Caco-2 (cell line): ENCODE results near the gene IL24. TPM values are rescaled to one million over a fixed set of nuclear protein-coding genes. Genes with fewer than 3 reads are reported as not detected.

Experiments used
- BruUV-seq: library from RNA; stranded (reverse); fragments of 400-500 nt; replicated peaks from 2 replicates; lab custom pipeline; 2021; lab: Mats Ljungman, UMichigan
- CTCF ChIA-PET: fragments of 300-600 bp; sonication (Branson Sonifier 250); formaldehyde crosslinking; loops from one replicate; lab custom pipeline; 2022; ENCODE audit warnings: antibody characterized with exemption; lab: Charles Lee
- POLR2A ChIA-PET: fragments of 300-600 bp; sonication (Branson Sonifier 250); formaldehyde crosslinking; loops from one replicate; lab custom pipeline; 2022; ENCODE audit warnings: antibody characterized with exemption; lab: Charles Lee
- DNase-seq, 2 experiments: peaks; one replicate each; pipeline versions ENCODE4 v3.0.0 to v3.0.0-alpha.2; 2020 to 2022
- H3K27me3 ChIP-seq: replicated peaks from 2 replicates; pipeline ENCODE4 v1.6.0; 2011; ENCODE audit warnings: low read length; ENCODE audit not compliant: control insufficient read depth, insufficient read depth
- H3K36me3 ChIP-seq: 2 replicates; pipeline ENCODE4 v1.5.1; 2011; ENCODE audit warnings: low read length; ENCODE audit not compliant: control insufficient read depth, insufficient read depth
- H3K4me1 ChIP-seq: fragments of 250-450 bp; sonication (Bioruptor Pico); 2 replicates; pipeline ENCODE4 v1.5.1; 2020; ENCODE audit warnings: mild to moderate bottlenecking
- H3K4me3 ChIP-seq: 2 replicates; pipeline ENCODE4 v1.5.1; 2011; ENCODE audit warnings: low read depth, mild to moderate bottlenecking, control low read depth, low read length
- H3K9me3 ChIP-seq: fragments of 250-450 bp; sonication (Bioruptor Pico); 2 replicates; pipeline ENCODE4 v1.5.1; 2020; ENCODE audit warnings: mild to moderate bottlenecking, moderate library complexity
- H3K27ac Mint-ChIP-seq: one replicate; pipeline ENCODE4 v1.8.0; 2022; ENCODE audit warnings: mixed read lengths; ENCODE audit not compliant: unreplicated experiment
- H3K27me3 Mint-ChIP-seq: one replicate; pipeline ENCODE4 v1.8.0; 2022; ENCODE audit warnings: mixed read lengths; ENCODE audit not compliant: insufficient read depth, unreplicated experiment
- H3K36me3 Mint-ChIP-seq: one replicate; pipeline ENCODE4 v1.8.0; 2022; ENCODE audit warnings: mild to moderate bottlenecking, mixed read lengths; ENCODE audit not compliant: insufficient read depth, unreplicated experiment
- H3K4me1 Mint-ChIP-seq: one replicate; pipeline ENCODE4 v1.8.0; 2022; ENCODE audit warnings: low read depth, mixed read lengths; ENCODE audit not compliant: unreplicated experiment
- H3K4me3 Mint-ChIP-seq: one replicate; pipeline ENCODE4 v1.8.0; 2022; ENCODE audit warnings: mild to moderate bottlenecking, moderate library complexity, mixed read lengths; ENCODE audit not compliant: unreplicated experiment
- H3K9me3 Mint-ChIP-seq: one replicate; pipeline ENCODE4 v1.8.0; 2022; ENCODE audit warnings: mixed read lengths; ENCODE audit not compliant: unreplicated experiment
- intact Hi-C: fragments of 100-400 bp; cut with micrococcal nuclease; formaldehyde crosslinking; loops from one replicate; pipeline ENCODE4 v1.10.0; 2022; ENCODE audit not compliant: unreplicated experiment
- total RNA-seq: library from RNA; stranded (reverse); gene quantifications from 2 replicates; pipeline ENCODE4 v1.2.3, GENCODE V29; 2022
- TF ChIP-seq, protein P1 (sequence below), 2 experiments: fragments of 200-600 bp in 1 of 2; IDR thresholded peaks; 1 replicate in 1 of 2; 2 replicates in 1 of 2; pipeline versions ENCODE4 v1.5.1 to v1.8.0; 2011 to 2022; ENCODE audit warnings: antibody characterized with exemption in 1 of 2, control low read depth in 1 of 2, inconsistent platforms in 1 of 2, low read depth in 1 of 2, low read length in 1 of 2, mild to moderate bottlenecking in 1 of 2, moderate library complexity in 1 of 2; ENCODE audit not compliant: insufficient read depth in 1 of 2, severe bottlenecking in 1 of 2, unreplicated experiment in 1 of 2

Gene IL24
- total RNA-seq, 1 experiment from 2014 or later, result not detected

DNA sequence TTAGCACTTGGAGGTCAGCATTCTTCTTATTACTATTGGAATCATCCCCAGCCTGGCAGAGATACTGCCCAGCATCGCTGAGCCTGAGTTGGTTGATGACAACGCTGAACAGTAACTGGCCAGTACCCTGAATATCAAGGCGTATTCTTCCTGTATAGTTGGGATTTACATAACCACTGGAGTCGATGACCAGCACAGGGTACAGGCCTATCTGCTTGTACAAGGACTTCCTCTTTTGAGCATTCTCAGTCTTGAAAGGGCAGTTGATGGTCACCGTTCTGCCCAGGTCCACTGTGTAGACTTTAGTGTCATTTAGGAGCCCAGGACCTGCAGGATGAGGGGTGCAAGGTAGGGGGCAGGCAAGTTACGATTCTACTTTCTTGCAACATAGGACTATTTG lies 40.2 kb downstream of the IL24 start:
- Mint-ChIP-seq H3K27me3 (no peaks in the 10 kb centered on the region), H3K4me1 (no peaks in the 10 kb centered on the region), H3K27ac (no peak overlapping the region), H3K9me3 (no peaks in the 10 kb centered on the region), H3K36me3 (no peaks in the 10 kb centered on the region), H3K4me3 (no peak overlapping the region)
- TF ChIP-seq, protein P1, sequence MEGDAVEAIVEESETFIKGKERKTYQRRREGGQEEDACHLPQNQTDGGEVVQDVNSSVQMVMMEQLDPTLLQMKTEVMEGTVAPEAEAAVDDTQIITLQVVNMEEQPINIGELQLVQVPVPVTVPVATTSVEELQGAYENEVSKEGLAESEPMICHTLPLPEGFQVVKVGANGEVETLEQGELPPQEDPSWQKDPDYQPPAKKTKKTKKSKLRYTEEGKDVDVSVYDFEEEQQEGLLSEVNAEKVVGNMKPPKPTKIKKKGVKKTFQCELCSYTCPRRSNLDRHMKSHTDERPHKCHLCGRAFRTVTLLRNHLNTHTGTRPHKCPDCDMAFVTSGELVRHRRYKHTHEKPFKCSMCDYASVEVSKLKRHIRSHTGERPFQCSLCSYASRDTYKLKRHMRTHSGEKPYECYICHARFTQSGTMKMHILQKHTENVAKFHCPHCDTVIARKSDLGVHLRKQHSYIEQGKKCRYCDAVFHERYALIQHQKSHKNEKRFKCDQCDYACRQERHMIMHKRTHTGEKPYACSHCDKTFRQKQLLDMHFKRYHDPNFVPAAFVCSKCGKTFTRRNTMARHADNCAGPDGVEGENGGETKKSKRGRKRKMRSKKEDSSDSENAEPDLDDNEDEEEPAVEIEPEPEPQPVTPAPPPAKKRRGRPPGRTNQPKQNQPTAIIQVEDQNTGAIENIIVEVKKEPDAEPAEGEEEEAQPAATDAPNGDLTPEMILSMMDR (IDR thresholded peaks at IDR 0.05; ENCODE audit: insufficient read depth in 1 of 2, low read depth in 1 of 2, low read length in 1 of 2, severe bottlenecking in 1 of 2, unreplicated experiment in 1 of 2), result no peak
- ChIA-PET POLR2A (no interaction called here), CTCF (interaction anchor here (0.9 to 2.5 kb wide), 3 partner anchors 9 to 44 kb away, joined by 3 to 51 read pairs (median 3); no protein-coding TSS in a partner anchor)
- no peaks in the 10 kb centered on the region for H3K27me3 ChIP-seq
- H3K36me3 ChIP-seq, result no peaks in the 10 kb centered on the region
- intact Hi-C loops, result loop anchor here (5.0 kb wide), 1 partner anchor 140 kb away; no protein-coding TSS in a partner anchor
- H3K4me3 ChIP-seq, result no peak overlapping the region
- BruUV-seq, result no TSS peak
- no peaks in the 10 kb centered on the region for H3K9me3 ChIP-seq
- H3K4me1 ChIP-seq, result peaks cover 15% of the 10 kb centered on the region
- DNase-seq, result no peak

DNA sequence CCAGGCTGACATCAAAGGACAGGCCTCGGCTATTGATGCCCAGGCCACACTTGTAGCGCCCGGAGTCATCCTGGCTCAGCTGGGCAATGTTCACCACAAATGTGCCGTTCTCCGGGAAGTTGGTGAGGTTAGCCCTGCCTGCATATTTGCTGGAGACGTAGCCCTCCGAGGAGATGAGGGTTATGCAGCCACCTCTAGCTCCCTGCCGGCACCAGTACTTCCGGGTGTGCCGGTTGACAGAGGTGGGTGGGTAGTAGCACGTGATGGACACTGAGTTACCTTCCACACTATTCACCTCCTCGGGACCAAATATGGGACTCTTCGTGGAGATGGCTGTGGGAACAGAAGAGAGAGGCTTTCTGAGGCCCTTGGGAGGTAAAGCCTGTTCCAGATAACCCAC lies 41.9 kb downstream of the IL24 start:
- H3K27ac Mint-ChIP-seq, result no peak overlapping the region
- Histone ChIP-seq H3K4me3 (no peak overlapping the region), H3K9me3 (no peaks in the 10 kb centered on the region), H3K4me1 (peaks cover 16% of the 10 kb centered on the region), H3K36me3 (no peaks in the 10 kb centered on the region), H3K27me3 (no peaks in the 10 kb centered on the region)
- no TSS peak for BruUV-seq
- H3K4me1 Mint-ChIP-seq, result no peaks in the 10 kb centered on the region
- intact Hi-C loops, result loop anchor here (5.0 kb wide), 1 partner anchor 138 kb away; no protein-coding TSS in a partner anchor
- TF ChIP-seq, protein P1 (IDR thresholded peaks at IDR 0.05; ENCODE audit: insufficient read depth in 1 of 2, low read depth in 1 of 2, low read length in 1 of 2, severe bottlenecking in 1 of 2, unreplicated experiment in 1 of 2), result no peak
- H3K36me3 Mint-ChIP-seq, result no peaks in the 10 kb centered on the region
- CTCF ChIA-PET, result interaction anchor here (0.9 kb wide), 1 partner anchor 40 kb away, joined by 3 read pairs; no protein-coding TSS in a partner anchor
- POLR2A ChIA-PET, result no interaction called here
- H3K27me3 Mint-ChIP-seq, result no peaks in the 10 kb centered on the region
- H3K4me3 Mint-ChIP-seq, result no peak overlapping the region
- DNase-seq, result no peak
- H3K9me3 Mint-ChIP-seq, result no peaks in the 10 kb centered on the region

DNA sequence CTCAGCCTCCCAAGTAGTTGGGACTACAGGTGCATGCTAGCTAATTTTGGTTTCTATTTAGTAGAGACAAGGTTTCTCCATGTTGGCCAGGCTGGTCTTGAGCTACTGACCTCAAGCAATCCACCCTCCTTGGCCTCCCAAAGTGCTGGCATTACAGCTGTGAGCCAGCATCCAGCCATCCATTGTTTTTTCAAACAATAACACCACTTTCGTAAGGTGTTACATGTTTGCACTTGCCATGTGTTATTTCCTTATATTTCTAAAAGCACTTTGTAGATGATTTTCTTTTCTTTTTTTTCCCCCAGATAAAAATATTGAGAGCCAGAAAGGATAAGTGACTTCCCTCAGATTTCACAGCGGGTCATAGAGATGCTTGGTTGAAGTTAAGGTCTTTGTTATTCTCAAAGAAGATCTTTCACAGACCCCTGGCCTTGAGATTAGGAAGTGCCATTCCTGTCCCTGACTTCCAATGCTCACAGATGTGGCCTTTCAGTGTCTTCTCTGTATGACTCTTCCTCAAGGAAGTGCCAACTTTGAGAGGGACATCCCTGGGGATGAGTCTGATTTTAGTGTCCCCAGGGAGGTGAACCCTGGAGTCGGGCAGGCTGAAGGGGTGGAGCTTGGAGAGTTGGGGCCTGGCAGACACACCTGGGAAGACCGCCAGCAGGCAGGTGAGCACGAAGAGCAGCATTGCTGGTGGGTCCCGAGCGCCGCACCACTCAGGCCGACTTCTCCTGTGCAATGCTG lies 42.8 kb downstream of the IL24 start:
- no peak for DNase-seq
- ChIA-PET CTCF (no interaction called here), POLR2A (no interaction called here)
- Histone ChIP-seq H3K4me1 (peaks cover 16% of the 10 kb centered on the region), H3K9me3 (no peaks in the 10 kb centered on the region), H3K4me3 (no peak overlapping the region), H3K27me3 (no peaks in the 10 kb centered on the region), H3K36me3 (no peaks in the 10 kb centered on the region)
- no peaks in the 10 kb centered on the region for H3K36me3 Mint-ChIP-seq
- no TSS peak for BruUV-seq
- H3K27me3 Mint-ChIP-seq, result no peaks in the 10 kb centered on the region
- TF ChIP-seq, protein P1 (IDR thresholded peaks at IDR 0.05; ENCODE audit: insufficient read depth in 1 of 2, low read depth in 1 of 2, low read length in 1 of 2, severe bottlenecking in 1 of 2, unreplicated experiment in 1 of 2), result no peak
- H3K9me3 Mint-ChIP-seq, result no peaks in the 10 kb centered on the region
- H3K27ac Mint-ChIP-seq, result no peak overlapping the region
- intact Hi-C loops, result loop anchor here (5.0 kb wide), 1 partner anchor 137 kb away; no protein-coding TSS in a partner anchor
- no peak overlapping the region for H3K4me3 Mint-ChIP-seq
- H3K4me1 Mint-ChIP-seq, result no peaks in the 10 kb centered on the region
